ENCODE results near the gene RBM42. TPM values are rescaled to one million over a fixed set of nuclear protein-coding genes. Genes with fewer than 3 reads are reported as not detected.

Gene RBM42
- total RNA-seq, 1 experiment from 2014 or later: 180 TPM

DNA sequence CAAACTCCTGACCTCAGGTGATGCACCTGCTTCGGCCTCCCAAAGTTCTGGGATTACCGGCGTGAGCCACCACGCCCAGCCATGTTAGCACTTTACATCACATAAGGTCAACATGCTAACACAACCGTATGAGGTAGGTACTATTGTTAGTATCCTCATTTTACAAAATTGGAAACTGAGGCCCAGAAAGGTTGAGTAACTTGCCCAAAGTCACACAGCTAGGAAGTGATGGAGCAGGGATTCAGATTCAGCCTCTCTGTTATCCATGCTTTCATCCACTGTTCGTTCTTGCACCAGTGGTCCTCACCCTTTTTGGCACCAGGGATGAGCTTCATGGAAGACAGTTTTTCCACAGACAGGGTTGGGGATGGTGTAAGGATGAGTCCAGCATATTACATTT lies 27.9 kb downstream of the RBM42 start:
- TF ChIP-seq, protein P1, sequence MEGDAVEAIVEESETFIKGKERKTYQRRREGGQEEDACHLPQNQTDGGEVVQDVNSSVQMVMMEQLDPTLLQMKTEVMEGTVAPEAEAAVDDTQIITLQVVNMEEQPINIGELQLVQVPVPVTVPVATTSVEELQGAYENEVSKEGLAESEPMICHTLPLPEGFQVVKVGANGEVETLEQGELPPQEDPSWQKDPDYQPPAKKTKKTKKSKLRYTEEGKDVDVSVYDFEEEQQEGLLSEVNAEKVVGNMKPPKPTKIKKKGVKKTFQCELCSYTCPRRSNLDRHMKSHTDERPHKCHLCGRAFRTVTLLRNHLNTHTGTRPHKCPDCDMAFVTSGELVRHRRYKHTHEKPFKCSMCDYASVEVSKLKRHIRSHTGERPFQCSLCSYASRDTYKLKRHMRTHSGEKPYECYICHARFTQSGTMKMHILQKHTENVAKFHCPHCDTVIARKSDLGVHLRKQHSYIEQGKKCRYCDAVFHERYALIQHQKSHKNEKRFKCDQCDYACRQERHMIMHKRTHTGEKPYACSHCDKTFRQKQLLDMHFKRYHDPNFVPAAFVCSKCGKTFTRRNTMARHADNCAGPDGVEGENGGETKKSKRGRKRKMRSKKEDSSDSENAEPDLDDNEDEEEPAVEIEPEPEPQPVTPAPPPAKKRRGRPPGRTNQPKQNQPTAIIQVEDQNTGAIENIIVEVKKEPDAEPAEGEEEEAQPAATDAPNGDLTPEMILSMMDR (IDR thresholded peaks at IDR 0.05): no peak
- no peak for TF ChIP-seq TCF7L2 (IDR thresholded peaks at IDR 0.05; ENCODE audit: low read depth, low read length)
- TF ChIP-seq, protein P2, sequence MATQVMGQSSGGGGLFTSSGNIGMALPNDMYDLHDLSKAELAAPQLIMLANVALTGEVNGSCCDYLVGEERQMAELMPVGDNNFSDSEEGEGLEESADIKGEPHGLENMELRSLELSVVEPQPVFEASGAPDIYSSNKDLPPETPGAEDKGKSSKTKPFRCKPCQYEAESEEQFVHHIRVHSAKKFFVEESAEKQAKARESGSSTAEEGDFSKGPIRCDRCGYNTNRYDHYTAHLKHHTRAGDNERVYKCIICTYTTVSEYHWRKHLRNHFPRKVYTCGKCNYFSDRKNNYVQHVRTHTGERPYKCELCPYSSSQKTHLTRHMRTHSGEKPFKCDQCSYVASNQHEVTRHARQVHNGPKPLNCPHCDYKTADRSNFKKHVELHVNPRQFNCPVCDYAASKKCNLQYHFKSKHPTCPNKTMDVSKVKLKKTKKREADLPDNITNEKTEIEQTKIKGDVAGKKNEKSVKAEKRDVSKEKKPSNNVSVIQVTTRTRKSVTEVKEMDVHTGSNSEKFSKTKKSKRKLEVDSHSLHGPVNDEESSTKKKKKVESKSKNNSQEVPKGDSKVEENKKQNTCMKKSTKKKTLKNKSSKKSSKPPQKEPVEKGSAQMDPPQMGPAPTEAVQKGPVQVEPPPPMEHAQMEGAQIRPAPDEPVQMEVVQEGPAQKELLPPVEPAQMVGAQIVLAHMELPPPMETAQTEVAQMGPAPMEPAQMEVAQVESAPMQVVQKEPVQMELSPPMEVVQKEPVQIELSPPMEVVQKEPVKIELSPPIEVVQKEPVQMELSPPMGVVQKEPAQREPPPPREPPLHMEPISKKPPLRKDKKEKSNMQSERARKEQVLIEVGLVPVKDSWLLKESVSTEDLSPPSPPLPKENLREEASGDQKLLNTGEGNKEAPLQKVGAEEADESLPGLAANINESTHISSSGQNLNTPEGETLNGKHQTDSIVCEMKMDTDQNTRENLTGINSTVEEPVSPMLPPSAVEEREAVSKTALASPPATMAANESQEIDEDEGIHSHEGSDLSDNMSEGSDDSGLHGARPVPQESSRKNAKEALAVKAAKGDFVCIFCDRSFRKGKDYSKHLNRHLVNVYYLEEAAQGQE (IDR thresholded peaks at IDR 0.05; ENCODE audit: insufficient read depth in 1 of 2, low read depth in 2 of 2, low read length in 1 of 2): no peak
- TF ChIP-seq SIN3A (IDR thresholded peaks at IDR 0.05; ENCODE audit: borderline replicate concordance, insufficient read depth, low read depth, low read length): no peak
- TF ChIP-seq POLR2AphosphoS5 (IDR thresholded peaks at IDR 0.05; ENCODE audit: low read depth, low read length): no peak
- in situ Hi-C loops (cut with HindIII; ENCODE audit: low pct_unique_long_range_greater_than_20kb, low sequenced_read_pairs) (no loop called here), intact Hi-C loops (cut with micrococcal nuclease; ENCODE audit: unreplicated experiment) (no loop called here)
- CTCF ChIA-PET: interaction anchor here (0.6 kb wide), 1 partner anchor 28 kb away, joined by 6 read pairs; no protein-coding TSS in a partner anchor
- POLR2A ChIA-PET: no interaction called here
- Histone ChIP-seq H3K27me3 (ENCODE audit: control insufficient read depth, insufficient read depth, low read length) (no peaks in the 10 kb centered on the region), H3K36me3 (ENCODE audit: control insufficient read depth, insufficient read depth, low read length) (peaks cover 27% of the 10 kb centered on the region), H3K4me3 (ENCODE audit: low read depth in 2 of 2, low read length in 2 of 2) (no peak overlapping the region), H3K27ac (ENCODE audit: low read length) (no peak overlapping the region), H3K9me3 (ENCODE audit: control insufficient read depth, insufficient read depth, low read depth, low read length) (no peaks in the 10 kb centered on the region), H3K4me1 (ENCODE audit: control insufficient read depth, insufficient read depth, low read length) (no peaks in the 10 kb centered on the region)
- DNase-seq (ENCODE audit: low read depth, low spot score) (no peak), ATAC-seq (no peak)
- no TSS peak for BruUV-seq (replicated peaks)

DNA sequence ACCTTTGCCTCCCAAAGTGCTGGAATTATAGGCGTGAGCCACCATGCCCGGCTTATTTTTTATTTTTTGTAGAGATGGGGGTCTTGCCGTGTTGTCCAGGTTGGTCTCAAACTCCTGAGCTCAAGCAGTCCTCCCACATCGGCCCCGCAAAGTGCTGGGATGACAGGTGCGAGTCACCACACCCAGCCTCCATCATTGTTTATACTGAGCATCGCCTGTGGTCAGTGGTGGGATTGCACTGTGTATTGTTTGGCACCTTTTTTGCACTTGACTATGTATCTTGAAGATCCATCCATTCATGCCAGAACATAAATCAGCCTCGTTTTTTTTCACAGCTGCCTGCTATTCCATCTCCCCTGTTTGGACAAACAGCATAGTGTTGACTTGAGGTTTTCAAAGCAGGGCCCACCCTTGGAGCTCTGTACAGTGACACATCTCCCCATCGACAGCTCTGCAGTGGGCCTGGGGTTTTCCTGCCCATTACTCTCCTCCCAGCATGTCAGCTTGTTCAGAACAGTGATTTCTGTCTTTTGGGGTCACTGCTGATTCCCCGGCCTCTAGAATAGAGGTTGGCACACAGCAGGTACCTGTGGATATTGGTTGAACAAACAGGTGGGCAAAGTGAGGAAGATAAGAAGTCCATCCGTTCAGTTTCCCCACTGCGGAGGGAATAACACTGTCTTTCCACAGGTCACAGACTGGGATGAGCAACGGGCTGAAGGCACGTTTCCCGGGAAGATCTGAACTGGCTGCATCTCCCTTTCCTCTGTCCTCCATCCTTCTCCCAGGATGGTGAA lies 29.3 kb downstream of the RBM42 start:
- intact Hi-C loops (cut with micrococcal nuclease; ENCODE audit: unreplicated experiment): no loop called here
- peak; percentile 76 for ATAC-seq

More for the DNA sequence above, 29.3 kb downstream of the RBM42 start:
- H3K4me3 ChIP-seq (ENCODE audit: low read depth in 2 of 2, low read length in 2 of 2): no peak overlapping the region
- POLR2A ChIA-PET: no interaction called here
- H3K27me3 ChIP-seq (ENCODE audit: control insufficient read depth, insufficient read depth, low read length): no peaks in the 10 kb centered on the region
- DNase-seq (ENCODE audit: low read depth, low spot score): no peak
- TF ChIP-seq POLR2AphosphoS5 (IDR thresholded peaks at IDR 0.05; ENCODE audit: low read depth, low read length): no peak
- no peak for TF ChIP-seq SIN3A (IDR thresholded peaks at IDR 0.05; ENCODE audit: borderline replicate concordance, insufficient read depth, low read depth, low read length)
- TF ChIP-seq, protein P1 (IDR thresholded peaks at IDR 0.05): no peak
- no peak for TF ChIP-seq TCF7L2 (IDR thresholded peaks at IDR 0.05; ENCODE audit: low read depth, low read length)
- TF ChIP-seq, protein P2 (IDR thresholded peaks at IDR 0.05; ENCODE audit: insufficient read depth in 1 of 2, low read depth in 2 of 2, low read length in 1 of 2): no peak
- no peaks in the 10 kb centered on the region for H3K4me1 ChIP-seq (ENCODE audit: control insufficient read depth, insufficient read depth, low read length)
- peaks cover 27% of the 10 kb centered on the region for H3K36me3 ChIP-seq (ENCODE audit: control insufficient read depth, insufficient read depth, low read length)
- BruUV-seq (replicated peaks): TSS peak; percentile 6
- CTCF ChIA-PET: no interaction called here
- in situ Hi-C loops (cut with HindIII; ENCODE audit: low pct_unique_long_range_greater_than_20kb, low sequenced_read_pairs): no loop called here
- no peak overlapping the region for H3K27ac ChIP-seq (ENCODE audit: low read length)
- H3K9me3 ChIP-seq (ENCODE audit: control insufficient read depth, insufficient read depth, low read depth, low read length): no peaks in the 10 kb centered on the region
